Measurements from ENCODE around the gene CDIPT.

DNA sequence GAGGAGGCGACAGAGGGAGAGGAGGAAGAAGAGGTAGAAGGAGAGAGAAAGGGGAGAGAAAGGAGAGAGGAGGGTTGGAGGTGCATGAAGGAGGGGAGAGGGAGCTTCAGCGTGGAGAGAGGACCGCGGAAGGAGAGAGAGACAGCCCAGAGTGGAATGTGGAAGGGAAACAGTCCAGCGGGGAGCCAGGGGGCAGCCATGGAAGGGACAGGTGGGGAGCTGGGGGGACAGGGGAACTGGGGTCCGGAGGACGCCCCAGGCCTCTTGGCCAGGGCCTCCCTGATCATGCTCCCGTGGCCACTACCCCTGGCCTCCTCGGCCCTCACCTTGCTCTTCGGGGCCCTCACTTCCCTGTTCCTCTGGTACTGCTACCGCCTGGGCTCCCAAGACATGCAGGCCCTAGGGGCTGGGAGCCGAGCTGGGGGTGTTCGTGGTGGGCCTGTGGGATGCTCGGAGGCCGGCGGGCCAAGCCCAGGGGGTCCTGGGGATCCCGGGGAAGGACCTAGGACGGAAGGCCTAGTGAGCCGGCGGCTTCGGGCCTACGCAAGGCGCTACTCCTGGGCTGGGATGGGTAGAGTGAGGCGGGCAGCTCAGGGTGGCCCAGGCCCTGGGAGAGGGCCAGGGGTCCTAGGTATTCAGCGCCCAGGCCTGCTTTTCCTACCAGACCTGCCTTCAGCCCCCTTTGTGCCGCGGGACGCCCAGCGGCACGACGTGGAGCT is 38.0 kb upstream of the CDIPT start:
- TF ChIP-seq, protein P1, sequence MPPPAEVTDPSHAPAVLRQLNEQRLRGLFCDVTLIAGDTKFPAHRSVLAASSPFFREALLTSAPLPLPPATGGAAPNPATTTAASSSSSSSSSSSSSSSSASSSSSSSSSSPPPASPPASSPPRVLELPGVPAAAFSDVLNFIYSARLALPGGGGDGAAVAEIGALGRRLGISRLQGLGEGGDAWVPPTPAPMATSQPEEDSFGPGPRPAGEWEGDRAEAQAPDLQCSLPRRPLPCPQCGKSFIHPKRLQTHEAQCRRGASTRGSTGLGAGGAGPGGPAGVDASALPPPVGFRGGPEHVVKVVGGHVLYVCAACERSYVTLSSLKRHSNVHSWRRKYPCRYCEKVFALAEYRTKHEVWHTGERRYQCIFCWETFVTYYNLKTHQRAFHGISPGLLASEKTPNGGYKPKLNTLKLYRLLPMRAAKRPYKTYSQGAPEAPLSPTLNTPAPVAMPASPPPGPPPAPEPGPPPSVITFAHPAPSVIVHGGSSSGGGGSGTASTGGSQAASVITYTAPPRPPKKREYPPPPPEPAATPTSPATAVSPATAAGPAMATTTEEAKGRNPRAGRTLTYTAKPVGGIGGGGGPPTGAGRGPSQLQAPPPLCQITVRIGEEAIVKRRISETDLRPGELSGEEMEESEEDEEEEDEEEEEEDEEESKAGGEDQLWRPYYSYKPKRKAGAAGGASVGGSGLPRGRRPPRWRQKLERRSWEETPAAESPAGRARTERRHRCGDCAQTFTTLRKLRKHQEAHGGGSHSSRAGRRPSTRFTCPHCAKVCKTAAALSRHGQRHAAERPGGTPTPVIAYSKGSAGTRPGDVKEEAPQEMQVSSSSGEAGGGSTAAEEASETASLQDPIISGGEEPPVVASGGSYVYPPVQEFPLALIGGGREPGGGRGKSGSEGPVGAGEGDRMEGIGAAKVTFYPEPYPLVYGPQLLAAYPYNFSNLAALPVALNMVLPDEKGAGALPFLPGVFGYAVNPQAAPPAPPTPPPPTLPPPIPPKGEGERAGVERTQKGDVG (CRISPR knock-in tag; IDR thresholded peaks at IDR 0.05), result no peak
- TF ChIP-seq, protein P2, sequence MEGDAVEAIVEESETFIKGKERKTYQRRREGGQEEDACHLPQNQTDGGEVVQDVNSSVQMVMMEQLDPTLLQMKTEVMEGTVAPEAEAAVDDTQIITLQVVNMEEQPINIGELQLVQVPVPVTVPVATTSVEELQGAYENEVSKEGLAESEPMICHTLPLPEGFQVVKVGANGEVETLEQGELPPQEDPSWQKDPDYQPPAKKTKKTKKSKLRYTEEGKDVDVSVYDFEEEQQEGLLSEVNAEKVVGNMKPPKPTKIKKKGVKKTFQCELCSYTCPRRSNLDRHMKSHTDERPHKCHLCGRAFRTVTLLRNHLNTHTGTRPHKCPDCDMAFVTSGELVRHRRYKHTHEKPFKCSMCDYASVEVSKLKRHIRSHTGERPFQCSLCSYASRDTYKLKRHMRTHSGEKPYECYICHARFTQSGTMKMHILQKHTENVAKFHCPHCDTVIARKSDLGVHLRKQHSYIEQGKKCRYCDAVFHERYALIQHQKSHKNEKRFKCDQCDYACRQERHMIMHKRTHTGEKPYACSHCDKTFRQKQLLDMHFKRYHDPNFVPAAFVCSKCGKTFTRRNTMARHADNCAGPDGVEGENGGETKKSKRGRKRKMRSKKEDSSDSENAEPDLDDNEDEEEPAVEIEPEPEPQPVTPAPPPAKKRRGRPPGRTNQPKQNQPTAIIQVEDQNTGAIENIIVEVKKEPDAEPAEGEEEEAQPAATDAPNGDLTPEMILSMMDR (IDR thresholded peaks at IDR 0.05 in 2 of 3, conservative IDR thresholded peaks at IDR 0.05 in 1 of 3; ENCODE audit: control insufficient read depth in 2 of 3, extremely low read depth in 1 of 3, insufficient read depth in 1 of 3, low read depth in 3 of 3, low read length in 3 of 3), result no peak
- TF ChIP-seq RCOR1 (conservative IDR thresholded peaks at IDR 0.05; ENCODE audit: low read depth, low read length), result no peak
- TF ChIP-seq SMARCA5 (IDR thresholded peaks at IDR 0.05), result no peak
- no peak for TF ChIP-seq BCL11A (IDR thresholded peaks at IDR 0.05; ENCODE audit: low read depth, low read length)
- TF ChIP-seq, protein P3, sequence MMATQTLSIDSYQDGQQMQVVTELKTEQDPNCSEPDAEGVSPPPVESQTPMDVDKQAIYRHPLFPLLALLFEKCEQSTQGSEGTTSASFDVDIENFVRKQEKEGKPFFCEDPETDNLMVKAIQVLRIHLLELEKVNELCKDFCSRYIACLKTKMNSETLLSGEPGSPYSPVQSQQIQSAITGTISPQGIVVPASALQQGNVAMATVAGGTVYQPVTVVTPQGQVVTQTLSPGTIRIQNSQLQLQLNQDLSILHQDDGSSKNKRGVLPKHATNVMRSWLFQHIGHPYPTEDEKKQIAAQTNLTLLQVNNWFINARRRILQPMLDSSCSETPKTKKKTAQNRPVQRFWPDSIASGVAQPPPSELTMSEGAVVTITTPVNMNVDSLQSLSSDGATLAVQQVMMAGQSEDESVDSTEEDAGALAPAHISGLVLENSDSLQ (IDR thresholded peaks at IDR 0.05), result no peak
- TF ChIP-seq, protein P4, sequence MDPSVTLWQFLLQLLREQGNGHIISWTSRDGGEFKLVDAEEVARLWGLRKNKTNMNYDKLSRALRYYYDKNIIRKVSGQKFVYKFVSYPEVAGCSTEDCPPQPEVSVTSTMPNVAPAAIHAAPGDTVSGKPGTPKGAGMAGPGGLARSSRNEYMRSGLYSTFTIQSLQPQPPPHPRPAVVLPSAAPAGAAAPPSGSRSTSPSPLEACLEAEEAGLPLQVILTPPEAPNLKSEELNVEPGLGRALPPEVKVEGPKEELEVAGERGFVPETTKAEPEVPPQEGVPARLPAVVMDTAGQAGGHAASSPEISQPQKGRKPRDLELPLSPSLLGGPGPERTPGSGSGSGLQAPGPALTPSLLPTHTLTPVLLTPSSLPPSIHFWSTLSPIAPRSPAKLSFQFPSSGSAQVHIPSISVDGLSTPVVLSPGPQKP (IDR thresholded peaks at IDR 0.05; ENCODE audit: low read depth, low read length), result no peak
- no peak for TF ChIP-seq NRF1 (conservative IDR thresholded peaks at IDR 0.05; ENCODE audit: low read depth, low read length)
